Airway epithelial cell (primary cell): Measurements from ENCODE around the gene RPL27A. TPM values are rescaled to one million over a fixed set of nuclear protein-coding genes. Genes with fewer than 3 reads are reported as not detected.

Experiments
- total RNA-seq: library from RNA; depleted of rRNA; stranded (reverse); fragments of >200 nt; gene quantifications from 2 replicates; pipeline ENCODE4 v1.2.3, GENCODE V29; 2015

The RPL27A gene
- total RNA-seq: 1,607 and 1,795 TPM in 2 replicates

DNA sequence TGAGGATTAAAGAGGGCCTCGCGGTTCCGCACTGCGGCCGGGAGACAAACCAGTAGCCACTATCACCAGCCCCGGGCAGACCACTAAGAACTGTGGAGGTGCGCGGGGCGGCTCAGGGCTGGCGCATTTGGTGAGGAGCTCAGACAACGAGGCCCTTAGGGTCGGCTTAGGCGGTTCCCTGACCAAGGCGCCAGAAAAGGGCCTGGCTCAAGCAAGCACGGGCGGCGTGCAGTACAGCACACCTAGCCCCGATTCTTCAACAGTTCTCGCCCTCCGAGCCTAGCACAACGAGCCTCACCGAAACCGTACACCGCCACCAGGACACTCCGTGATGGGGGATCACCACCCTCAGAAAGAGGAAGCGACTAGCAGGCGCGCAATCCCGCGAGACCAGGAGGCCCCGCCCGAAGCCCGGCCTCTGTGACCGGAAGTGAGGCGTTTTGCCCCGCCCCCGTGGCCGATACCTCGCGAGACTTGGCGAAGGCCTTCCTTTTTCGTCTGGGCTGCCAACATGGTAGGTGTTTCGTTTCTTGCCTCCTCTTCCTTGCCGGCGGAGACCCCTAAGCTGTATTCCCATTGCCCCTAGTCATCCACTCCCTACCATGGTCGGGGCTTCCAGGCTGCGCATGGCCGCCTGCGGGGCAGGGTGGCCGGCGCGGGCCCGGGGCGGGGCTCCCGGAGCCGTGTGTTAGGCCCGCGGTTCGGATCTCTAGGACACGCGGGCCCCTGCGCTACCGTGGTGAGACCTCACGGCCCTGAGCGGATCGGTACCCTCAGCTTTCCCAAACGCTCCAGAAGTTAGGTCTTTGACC, at the start of gene RPL27A, which contains the start of gene TRIM66:
RPL27A (plus strand) TSS at position 490 of the 812 bp plus-strand sequence; CDS start at position 512, 22 bp downstream.
TRIM66 (minus strand) TSS at position 363 of the 812 bp plus-strand sequence. CDS start 10,391 bp downstream, outside the sequence.

Other genes starting within 250 kb of the RPL27A start
- 2.4 and 8.3 TPM in 2 replicates for gene STK33, start 88.6 kb upstream of the RPL27A start, total RNA-seq
- 0.99 and 2.0 TPM in 2 replicates for gene TRIM66, start 127 bp upstream of the RPL27A start, total RNA-seq
- gene AKIP1, start 228.4 kb downstream of the RPL27A start, total RNA-seq: 28.0 and 32.7 TPM in 2 replicates